RWPE1 (cell line): ENCODE data around the gene AGPAT3.

ENCODE experiments used
- CTCF ChIA-PET: fragments of 350-600 bp; sonication (Branson Sonifier 250); formaldehyde crosslinking; extraction: SDS; loops from one replicate; lab custom pipeline; 2021; lab: Yijun Ruan, JAX
- POLR2A ChIA-PET: fragments of 400-600 bp; formaldehyde crosslinking; extraction: SDS; loops from one replicate; lab custom pipeline; 2020; ENCODE audit warnings: antibody characterized with exemption; ENCODE audit not compliant: low non-redundant PET; lab: Yijun Ruan, JAX
- DNase-seq: peaks from one replicate; pipeline ENCODE4 v3.0.0; 2012; ENCODE audit warnings: low spot score
- H3K27ac ChIP-seq: fragments of 450-650 bp; 2 replicates; pipeline ENCODE4 v1.5.1; 2017
- CTCF ChIP-seq: fragments of 450-650 bp; conservative IDR thresholded peaks from 2 replicates; pipeline ENCODE4 v1.5.1; 2017; ENCODE audit warnings: low read depth, mild to moderate bottlenecking

The AGPAT3 gene

GRCh38 chr21:44019568-44019958 is 154.5 kb downstream of the AGPAT3 start:
- ChIA-PET POLR2A (no interaction called here), CTCF (no interaction called here)
- DNase-seq = no peak
- no peak overlapping the region for H3K27ac ChIP-seq
- no peak for TF ChIP-seq CTCF

- H3K27ac ChIP-seq = no peak overlapping the region; the same call in 1 of the 2 replicates
- CTCF ChIA-PET = interaction anchor here (0.5 to 0.6 kb wide), 2 partner anchors 64 to 1001 kb away, joined by 3 read pairs; no protein-coding TSS in a partner anchor
- POLR2A ChIA-PET = no interaction called here
- no peak for TF ChIP-seq CTCF
- DNase-seq = no peak
Measured at GRCh38 chr21:44020551-44020950, 155.5 kb downstream of the AGPAT3 start.

GRCh38 chr21:44021064-44021463 is 156.0 kb downstream of the AGPAT3 start:
- CTCF ChIA-PET = interaction anchor here (0.5 to 0.6 kb wide), 2 partner anchors 63 to 1002 kb away, joined by 3 read pairs; no protein-coding TSS in a partner anchor
- no peak for DNase-seq
- POLR2A ChIA-PET = no interaction called here
- no peak overlapping the region for H3K27ac ChIP-seq
- TF ChIP-seq CTCF = no peak

GRCh38 chr21:44024257-44024656 is 159.2 kb downstream of the AGPAT3 start:
- H3K27ac ChIP-seq = no peak overlapping the region
- no peak for TF ChIP-seq CTCF
- no peak for DNase-seq
- POLR2A ChIA-PET = no interaction called here
- CTCF ChIA-PET = no interaction called here

- ChIA-PET CTCF (no interaction called here), POLR2A (no interaction called here)
- DNase-seq = no peak
- peak overlapping the region; percentile 41 for H3K27ac ChIP-seq
- TF ChIP-seq CTCF = no peak
Measured at GRCh38 chr21:44024887-44025353, 159.9 kb downstream of the AGPAT3 start.

GRCh38 chr21:44027607-44028286 is 162.7 kb downstream of the AGPAT3 start:
- CTCF ChIA-PET = no interaction called here

More at GRCh38 chr21:44027607-44028286, 162.7 kb downstream of the AGPAT3 start:
- no peak overlapping the region for H3K27ac ChIP-seq
- POLR2A ChIA-PET = interaction anchor here (1.6 kb wide), 1 partner anchor 14 kb away, joined by 4 read pairs; no protein-coding TSS in a partner anchor
- DNase-seq = no peak
- TF ChIP-seq CTCF = no peak
